ENCODE measurements around the gene SPOCD1. TPM values are rescaled to one million over a fixed set of nuclear protein-coding genes. Genes with fewer than 3 reads are reported as not detected.
A peak's percentile ranks its signal among the peaks of the same experiment; 100 is the strongest.
"Not testable (repeated sequence)": the region's sequence is repeated elsewhere in the genome, so short reads cannot be mapped to it uniquely, and the experiment has no call there.

Gene SPOCD1
- total and polyA plus RNA-seq, 2 experiments from 2014 or later: 1.4 to 7.3 TPM

GRCh38 chr1:31830065-31830464 lies 14.2 kb upstream of the SPOCD1 start:
- Histone ChIP-seq H3K4me1 (ENCODE audit: low read depth) (peaks cover 43% of the 10 kb centered on the region), H3K9me3 (ENCODE audit: low read depth) (no peaks in the 10 kb centered on the region), H3K36me3 (no peaks in the 10 kb centered on the region), H3K4me3 (no peak overlapping the region), H3K27me3 (no peaks in the 10 kb centered on the region), H3K27ac (no peak overlapping the region)
- TF ChIP-seq, protein P1, sequence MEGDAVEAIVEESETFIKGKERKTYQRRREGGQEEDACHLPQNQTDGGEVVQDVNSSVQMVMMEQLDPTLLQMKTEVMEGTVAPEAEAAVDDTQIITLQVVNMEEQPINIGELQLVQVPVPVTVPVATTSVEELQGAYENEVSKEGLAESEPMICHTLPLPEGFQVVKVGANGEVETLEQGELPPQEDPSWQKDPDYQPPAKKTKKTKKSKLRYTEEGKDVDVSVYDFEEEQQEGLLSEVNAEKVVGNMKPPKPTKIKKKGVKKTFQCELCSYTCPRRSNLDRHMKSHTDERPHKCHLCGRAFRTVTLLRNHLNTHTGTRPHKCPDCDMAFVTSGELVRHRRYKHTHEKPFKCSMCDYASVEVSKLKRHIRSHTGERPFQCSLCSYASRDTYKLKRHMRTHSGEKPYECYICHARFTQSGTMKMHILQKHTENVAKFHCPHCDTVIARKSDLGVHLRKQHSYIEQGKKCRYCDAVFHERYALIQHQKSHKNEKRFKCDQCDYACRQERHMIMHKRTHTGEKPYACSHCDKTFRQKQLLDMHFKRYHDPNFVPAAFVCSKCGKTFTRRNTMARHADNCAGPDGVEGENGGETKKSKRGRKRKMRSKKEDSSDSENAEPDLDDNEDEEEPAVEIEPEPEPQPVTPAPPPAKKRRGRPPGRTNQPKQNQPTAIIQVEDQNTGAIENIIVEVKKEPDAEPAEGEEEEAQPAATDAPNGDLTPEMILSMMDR (IDR thresholded peaks at IDR 0.05; ENCODE audit: low read depth, low read length): no peak
- peak in 1 of 2 donors; percentile 56 for DNase-seq (ENCODE audit: low read depth in 1 of 2, low spot score in 1 of 2)

DNA sequence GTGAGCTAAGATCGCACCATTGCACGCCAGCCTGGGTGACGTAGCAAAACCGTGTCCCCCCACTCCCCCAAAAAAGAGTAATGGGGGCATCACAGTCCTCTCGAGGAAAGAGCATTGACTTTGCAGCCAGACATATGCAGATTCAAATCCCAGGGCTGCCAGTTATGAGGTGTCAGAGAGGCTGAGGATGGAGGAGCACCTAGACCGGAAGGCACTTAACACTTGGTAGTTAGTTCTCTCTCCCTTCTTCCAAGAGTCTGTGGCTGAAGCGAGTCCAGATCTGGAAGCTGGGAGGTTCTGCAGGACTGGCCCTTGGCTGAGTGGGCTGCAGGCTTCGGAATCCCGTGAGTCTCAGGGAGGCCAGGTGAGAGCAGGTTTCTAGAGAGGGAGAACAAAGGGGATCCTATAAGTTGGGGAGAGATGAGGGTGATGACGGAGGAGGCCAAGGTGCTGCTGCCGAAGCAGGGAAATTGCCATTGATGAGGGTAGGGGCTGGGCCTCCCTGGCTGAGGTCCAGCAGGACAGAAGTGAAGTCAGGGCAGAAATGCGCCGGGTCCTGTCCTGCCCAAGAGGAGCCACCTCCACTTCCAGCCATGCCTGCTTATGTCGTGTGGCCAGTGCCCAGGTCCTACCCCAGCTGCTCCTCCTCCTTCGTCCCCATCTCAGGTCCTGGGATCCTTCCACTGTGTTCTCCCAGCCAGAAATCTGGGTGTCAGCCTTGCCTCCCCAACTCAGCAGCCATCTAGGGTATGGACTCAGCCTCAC lies 13.3 kb upstream of the SPOCD1 start:
- DNase-seq (ENCODE audit: low read depth in 1 of 2, low spot score in 1 of 2): no peak
- no peak overlapping the region for H3K27ac ChIP-seq
- H3K4me3 ChIP-seq: no peak overlapping the region
- TF ChIP-seq, protein P1 (IDR thresholded peaks at IDR 0.05; ENCODE audit: low read depth, low read length): no peak
- no peaks in the 10 kb centered on the region for H3K9me3 ChIP-seq (ENCODE audit: low read depth)
- no peaks in the 10 kb centered on the region for H3K27me3 ChIP-seq
- H3K4me1 ChIP-seq (ENCODE audit: low read depth): peaks cover 43% of the 10 kb centered on the region
- no peaks in the 10 kb centered on the region for H3K36me3 ChIP-seq

- no peaks in the 10 kb centered on the region for H3K9me3 ChIP-seq (ENCODE audit: low read depth)
- H3K4me3 ChIP-seq: no peak overlapping the region
- H3K36me3 ChIP-seq: no peaks in the 10 kb centered on the region
- TF ChIP-seq, protein P1 (IDR thresholded peaks at IDR 0.05; ENCODE audit: low read depth, low read length): no peak
- H3K27me3 ChIP-seq: no peaks in the 10 kb centered on the region
- H3K4me1 ChIP-seq (ENCODE audit: low read depth): peaks cover 42% of the 10 kb centered on the region
- DNase-seq (ENCODE audit: low read depth in 1 of 2, low spot score in 1 of 2): no peak
- no peak overlapping the region for H3K27ac ChIP-seq
These were observed 12.5 kb upstream of the SPOCD1 start for GRCh38 chr1:31828341-31828740.

GRCh38 chr1:31823780-31824179 lies 8.0 kb upstream of the SPOCD1 start:
- H3K9me3 ChIP-seq (ENCODE audit: low read depth): no peaks in the 10 kb centered on the region
- TF ChIP-seq, protein P1 (IDR thresholded peaks at IDR 0.05; ENCODE audit: low read depth, low read length): no peak
- H3K27me3 ChIP-seq: no peaks in the 10 kb centered on the region
- no peak overlapping the region for H3K4me3 ChIP-seq
- DNase-seq (ENCODE audit: low read depth in 1 of 2, low spot score in 1 of 2): no peak
- H3K27ac ChIP-seq: no peak overlapping the region
- H3K4me1 ChIP-seq (ENCODE audit: low read depth): peaks cover 9% of the 10 kb centered on the region
- H3K36me3 ChIP-seq: no peaks in the 10 kb centered on the region

DNA sequence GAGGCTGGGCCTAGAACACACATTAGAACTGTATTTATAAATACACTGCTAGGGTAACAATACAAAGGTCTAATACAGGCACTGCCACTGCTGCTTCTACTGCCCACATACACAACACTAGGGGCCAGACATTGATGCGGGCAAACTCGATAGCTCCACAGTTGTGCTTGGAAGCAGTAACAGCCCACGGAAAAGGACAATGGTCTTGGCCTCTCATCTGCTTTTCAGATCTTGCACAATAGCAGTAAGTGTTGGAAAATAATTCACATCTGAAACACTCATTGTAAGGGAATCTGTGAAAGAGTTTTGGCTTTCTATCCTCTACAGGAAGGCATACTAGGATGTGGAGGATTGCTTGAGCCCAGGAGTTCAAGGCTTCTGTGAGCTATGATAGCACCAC lies 6.9 kb upstream of the SPOCD1 start:
- H3K9me3 ChIP-seq (ENCODE audit: low read depth): no peaks in the 10 kb centered on the region
- peaks cover 9% of the 10 kb centered on the region for H3K4me1 ChIP-seq (ENCODE audit: low read depth)
- H3K27me3 ChIP-seq: no peaks in the 10 kb centered on the region
- H3K27ac ChIP-seq: no peak overlapping the region
- no peak overlapping the region for H3K4me3 ChIP-seq
- H3K36me3 ChIP-seq: no peaks in the 10 kb centered on the region
- peak in 1 of 2 donors; percentile 59 for DNase-seq (ENCODE audit: low read depth in 1 of 2, low spot score in 1 of 2)
- TF ChIP-seq, protein P1 (IDR thresholded peaks at IDR 0.05; ENCODE audit: low read depth, low read length): no peak

GRCh38 chr1:31820196-31820595 lies 4.4 kb upstream of the SPOCD1 start:
- not testable (repeated sequence) for H3K27ac ChIP-seq; H3K9me3 ChIP-seq (ENCODE audit: low read depth); H3K4me3 ChIP-seq; H3K27me3 ChIP-seq; DNase-seq (ENCODE audit: low read depth in 1 of 2, low spot score in 1 of 2); H3K4me1 ChIP-seq (ENCODE audit: low read depth); H3K36me3 ChIP-seq
